HCT116 (cell line): ENCODE measurements around the gene MEGF8.

ENCODE experiments used
- CTCF ChIP-seq, 3 experiments: fragments of 200-600 bp in 1 of 3; sonication (generic) in 1 of 3; IDR thresholded peaks in 2 of 3; conservative IDR thresholded peaks in 1 of 3; 2 replicates each; pipeline ENCODE4 v1.5.1; 2012 to 2017; ENCODE audit warnings: low read depth in 2 of 3, low read length in 2 of 3, antibody characterized with exemption in 1 of 3, borderline replicate concordance in 1 of 3, control low read depth in 1 of 3, mild to moderate bottlenecking in 1 of 3, mixed read lengths in 1 of 3, mixed run types in 1 of 3, moderate library complexity in 1 of 3; ENCODE audit not compliant: insufficient read depth in 1 of 3
- EGR1 ChIP-seq: IDR thresholded peaks from 2 replicates; pipeline ENCODE4 v1.6.1; 2012; ENCODE audit warnings: low read depth
- EZH2 ChIP-seq: fragments of 200-600 bp; sonication (generic); IDR thresholded peaks from 2 replicates; pipeline ENCODE4 v1.6.1; 2017; ENCODE audit warnings: antibody characterized with exemption, mixed run types
- POLR2A ChIP-seq: IDR thresholded peaks from 2 replicates; pipeline ENCODE4 v1.7.0; 2011; ENCODE audit warnings: borderline replicate concordance; ENCODE audit not compliant: insufficient read depth, insufficient read length; ENCODE audit errors: extremely low read depth
- SIN3A ChIP-seq: IDR thresholded peaks from 2 replicates; pipeline ENCODE4 v1.6.1; 2012; ENCODE audit warnings: low read depth
- ZNF274 ChIP-seq: fragments of 200-500 bp; sonication (Bioruptor generic); IDR thresholded peaks from 2 replicates; pipeline ENCODE4 v1.6.1; 2014; ENCODE audit warnings: mild to moderate bottlenecking, low read depth, low read length, inconsistent platforms
- TF ChIP-seq, protein P1 (sequence below): IDR thresholded peaks from 2 replicates; pipeline ENCODE4 v1.6.1; 2012

DNA sequence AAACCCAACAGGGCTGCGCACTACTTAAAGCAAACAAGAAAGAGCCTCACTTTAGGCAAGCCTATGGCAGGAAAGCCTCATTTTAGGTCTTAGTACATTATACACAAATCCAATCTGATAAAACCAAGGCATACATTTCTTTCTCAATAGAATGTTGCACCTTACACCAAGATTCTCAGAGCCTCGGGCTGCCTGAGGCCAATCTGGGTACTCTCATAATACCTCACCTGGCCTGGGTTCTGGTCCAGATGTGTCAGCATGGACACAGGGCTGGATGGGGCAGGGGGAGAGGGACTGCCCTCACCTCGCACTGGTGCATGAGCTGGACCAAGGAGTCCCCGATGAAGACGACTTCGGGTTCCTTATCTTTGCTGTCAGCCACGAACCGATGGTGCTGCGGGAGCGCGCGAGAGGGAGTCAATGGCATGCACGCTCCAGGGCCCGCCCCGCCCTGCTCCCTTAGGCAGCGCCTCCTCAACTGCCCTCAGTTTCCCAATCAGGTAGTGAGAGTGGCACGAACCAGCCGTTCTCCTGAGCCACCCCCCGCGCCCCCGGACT, 23.7 kb upstream of the MEGF8 start, which contains the start of gene PRR19:
- TF ChIP-seq CTCF (IDR thresholded peaks at IDR 0.05 in 2 of 3, conservative IDR thresholded peaks at IDR 0.05 in 1 of 3; ENCODE audit: borderline replicate concordance in 1 of 3, insufficient read depth in 1 of 3, low read depth in 2 of 3, low read length in 2 of 3) (no peak), SIN3A (no peak), EZH2 (no peak), ZNF274 (no peak), EGR1 (no peak), POLR2A (no peak)
- TF ChIP-seq, protein P1, sequence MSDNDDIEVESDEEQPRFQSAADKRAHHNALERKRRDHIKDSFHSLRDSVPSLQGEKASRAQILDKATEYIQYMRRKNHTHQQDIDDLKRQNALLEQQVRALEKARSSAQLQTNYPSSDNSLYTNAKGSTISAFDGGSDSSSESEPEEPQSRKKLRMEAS = no peak
